Liver (tissue), 9 donors: ENCODE data around the gene LYRM4. TPM values are rescaled to one million over a fixed set of nuclear protein-coding genes. Genes with fewer than 3 reads are reported as not detected.

ENCODE experiments used
- DNase-seq: peaks from one replicate; pipeline ENCODE4 v3.0.0-alpha.2; 2017; ENCODE audit warnings: low spot score
- H3K27ac ChIP-seq, 2 donors: one replicate each; pipeline ENCODE4 v1.7.0; 2013; ENCODE audit warnings: inconsistent platforms in 2 of 2, low read length in 2 of 2, control low read depth in 1 of 2, low read depth in 1 of 2, mild to moderate bottlenecking in 1 of 2
- H3K27me3 ChIP-seq, 4 donors: one replicate each; pipeline versions ENCODE4 v1.6.1 to v1.7.0; 2013; ENCODE audit warnings: low read length in 3 of 4, inconsistent platforms in 1 of 4, mild to moderate bottlenecking in 1 of 4, moderate library complexity in 1 of 4; ENCODE audit not compliant: control insufficient read depth in 4 of 4, insufficient read depth in 4 of 4
- H3K36me3 ChIP-seq, 4 donors: one replicate each; pipeline versions ENCODE4 v1.6.1 to v1.7.0; 2013; ENCODE audit warnings: low read length in 3 of 4, mild to moderate bottlenecking in 3 of 4, low read depth in 1 of 4, moderate library complexity in 1 of 4; ENCODE audit not compliant: control insufficient read depth in 4 of 4, insufficient read depth in 3 of 4
- H3K4me1 ChIP-seq, 4 donors: one replicate each; pipeline versions ENCODE4 v1.6.1 to v1.7.0; 2013; ENCODE audit warnings: low read length in 3 of 4, mild to moderate bottlenecking in 3 of 4, moderate library complexity in 1 of 4; ENCODE audit not compliant: control insufficient read depth in 4 of 4, insufficient read depth in 4 of 4
- H3K4me3 ChIP-seq, 3 donors: one replicate each; pipeline versions ENCODE4 v1.6.1 to v1.7.0; 2013; ENCODE audit warnings: low read length in 3 of 3, control low read depth in 1 of 3, low read depth in 1 of 3, mild to moderate bottlenecking in 1 of 3
- H3K9ac ChIP-seq, 2 donors: one replicate each; pipeline ENCODE4 v1.7.0; 2013; ENCODE audit warnings: low read length in 2 of 2, mild to moderate bottlenecking in 2 of 2, moderate library complexity in 2 of 2, control low read depth in 1 of 2, low read depth in 1 of 2
- H3K9me3 ChIP-seq, 4 donors: one replicate each; pipeline versions ENCODE4 v1.6.1 to v1.7.0; 2013; ENCODE audit warnings: low read length in 3 of 4; ENCODE audit not compliant: control insufficient read depth in 4 of 4
- FOXA1 ChIP-seq: IDR thresholded peaks from 2 replicates; pipeline ENCODE4 v1.6.1; 2016; ENCODE audit warnings: antibody characterized with exemption
- GABPA ChIP-seq, 2 donors: IDR thresholded peaks in 1 of 2; conservative IDR thresholded peaks in 1 of 2; 2 replicates each; pipeline ENCODE4 v1.6.1; 2016; ENCODE audit warnings: antibody characterized with exemption in 2 of 2, mild to moderate bottlenecking in 1 of 2, moderate library complexity in 1 of 2
- HNF4A ChIP-seq, 2 donors: conservative IDR thresholded peaks; 2 replicates each; pipeline ENCODE4 v1.6.1; 2016; ENCODE audit warnings: antibody characterized with exemption in 2 of 2, mild to moderate bottlenecking in 2 of 2
- HNF4G ChIP-seq: IDR thresholded peaks from 2 replicates; pipeline ENCODE4 v1.6.1; 2016; ENCODE audit warnings: antibody characterized with exemption
- JUND ChIP-seq, 2 donors: IDR thresholded peaks; 2 replicates each; pipeline ENCODE4 v1.6.1; 2016; ENCODE audit warnings: antibody characterized with exemption in 2 of 2
- NR2F2 ChIP-seq: IDR thresholded peaks from 2 replicates; pipeline ENCODE4 v1.6.1; 2016; ENCODE audit warnings: antibody characterized with exemption
- RAD21 ChIP-seq, 2 donors: IDR thresholded peaks; 2 replicates each; pipeline ENCODE4 v1.6.1; 2016; ENCODE audit warnings: antibody characterized with exemption in 2 of 2, mild to moderate bottlenecking in 2 of 2
- RXRA ChIP-seq, 2 donors: IDR thresholded peaks; 2 replicates each; pipeline ENCODE4 v1.6.1; 2017 to 2018; ENCODE audit warnings: antibody characterized with exemption in 2 of 2, mild to moderate bottlenecking in 1 of 2
- SP1 ChIP-seq: IDR thresholded peaks from 2 replicates; pipeline ENCODE4 v1.6.1; 2018; ENCODE audit warnings: antibody characterized with exemption, mild to moderate bottlenecking
- TAF1 ChIP-seq: conservative IDR thresholded peaks from 2 replicates; pipeline ENCODE4 v1.6.1; 2016; ENCODE audit warnings: antibody characterized with exemption, mild to moderate bottlenecking
- YY1 ChIP-seq: IDR thresholded peaks from 2 replicates; pipeline ENCODE4 v1.6.1; 2016; ENCODE audit warnings: antibody characterized with exemption, mild to moderate bottlenecking
- WGBS: extraction: QIAGEN DNeasy Blood & Tissue Kit; methylation state at CpG from one replicate; pipeline ENCODE4 v1.1.7; 2013; 5-methylcytosine and 5-hydroxymethylcytosine counted together
- polyA plus RNA-seq, 2 donors: library from polyadenylated mRNA; stranded (reverse) in 1 of 2; unstranded in 1 of 2; fragments of 200-250 nt in 1 of 2; fragments of >200 nt in 1 of 2; fragmentation: Nextera tagmentation in 1 of 2; extraction: Ambion mirVana in 1 of 2; gene quantifications; one replicate each; pipeline versions ENCODE4 v1.2.1 to v1.2.3, GENCODE V29; 2013 to 2015
- total RNA-seq, 2 donors: library from RNA; depleted of rRNA; stranded (reverse); fragments of >200 nt; gene quantifications; one replicate each; pipeline ENCODE4 v1.2.3, GENCODE V29; 2014
- TF ChIP-seq, protein P1 (sequence below): IDR thresholded peaks from 2 replicates; pipeline ENCODE4 v1.6.1; 2016; ENCODE audit warnings: antibody characterized with exemption, mild to moderate bottlenecking
- TF ChIP-seq, protein P2 (sequence below): fragments of 150-350 bp; IDR thresholded peaks from 2 replicates; pipeline ENCODE4 v1.5.1; 2017; ENCODE audit warnings: improper control_type of control experiment, low read depth, low read length; ENCODE audit not compliant: missing input control
- TF ChIP-seq, protein P3 (sequence below): IDR thresholded peaks from 2 replicates; pipeline ENCODE4 v1.6.1; 2016; ENCODE audit warnings: antibody characterized with exemption
- TF ChIP-seq, protein P4 (sequence below): IDR thresholded peaks from 2 replicates; pipeline ENCODE4 v1.6.1; 2016; ENCODE audit warnings: antibody characterized with exemption
- donor health status: healthy.
- donor health status: healthy.
- donor health status: healthy.
- donor health status: healthy.
- donor health status: healthy.

The LYRM4 gene
- total and polyA plus RNA-seq, 4 donors: 4.4 to 13.1 (median 6.5) TPM

DNA sequence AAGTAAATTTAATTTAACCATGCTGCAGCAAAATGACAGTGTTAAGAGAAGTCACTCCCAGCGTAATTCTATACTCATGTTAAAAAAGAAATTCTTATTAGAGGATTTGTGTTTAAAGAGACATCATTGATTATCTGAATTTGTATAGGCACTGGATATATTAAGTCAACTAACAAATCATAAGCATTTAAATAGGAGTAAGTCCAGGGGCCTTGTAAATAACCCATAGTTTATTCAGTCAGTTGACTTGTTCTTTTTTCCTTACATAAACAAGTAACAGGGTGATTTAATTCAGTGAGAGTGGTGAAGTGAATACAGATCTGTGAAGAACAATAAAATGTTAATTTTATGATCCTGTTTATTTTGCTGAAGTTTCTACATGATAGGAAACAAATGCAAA is 22.4 kb downstream of the LYRM4 start:
- Histone ChIP-seq H3K4me1 (no peaks in the 10 kb centered on the region), H3K27me3 (no peaks in the 10 kb centered on the region), H3K4me3 (no peak overlapping the region), H3K9ac (no peak overlapping the region), H3K36me3 (peaks cover 0 to 2% (median 0%) of the 10 kb centered on the region in 4 donors), H3K9me3 (no peaks in the 10 kb centered on the region), H3K27ac (no peak overlapping the region)
- 95% methylated on average over 1 of the region's 1 CpG for WGBS
- DNase-seq: no peak
- TF ChIP-seq HNF4A (conservative IDR thresholded peaks at IDR 0.05): no peak
- TF ChIP-seq, protein P1, sequence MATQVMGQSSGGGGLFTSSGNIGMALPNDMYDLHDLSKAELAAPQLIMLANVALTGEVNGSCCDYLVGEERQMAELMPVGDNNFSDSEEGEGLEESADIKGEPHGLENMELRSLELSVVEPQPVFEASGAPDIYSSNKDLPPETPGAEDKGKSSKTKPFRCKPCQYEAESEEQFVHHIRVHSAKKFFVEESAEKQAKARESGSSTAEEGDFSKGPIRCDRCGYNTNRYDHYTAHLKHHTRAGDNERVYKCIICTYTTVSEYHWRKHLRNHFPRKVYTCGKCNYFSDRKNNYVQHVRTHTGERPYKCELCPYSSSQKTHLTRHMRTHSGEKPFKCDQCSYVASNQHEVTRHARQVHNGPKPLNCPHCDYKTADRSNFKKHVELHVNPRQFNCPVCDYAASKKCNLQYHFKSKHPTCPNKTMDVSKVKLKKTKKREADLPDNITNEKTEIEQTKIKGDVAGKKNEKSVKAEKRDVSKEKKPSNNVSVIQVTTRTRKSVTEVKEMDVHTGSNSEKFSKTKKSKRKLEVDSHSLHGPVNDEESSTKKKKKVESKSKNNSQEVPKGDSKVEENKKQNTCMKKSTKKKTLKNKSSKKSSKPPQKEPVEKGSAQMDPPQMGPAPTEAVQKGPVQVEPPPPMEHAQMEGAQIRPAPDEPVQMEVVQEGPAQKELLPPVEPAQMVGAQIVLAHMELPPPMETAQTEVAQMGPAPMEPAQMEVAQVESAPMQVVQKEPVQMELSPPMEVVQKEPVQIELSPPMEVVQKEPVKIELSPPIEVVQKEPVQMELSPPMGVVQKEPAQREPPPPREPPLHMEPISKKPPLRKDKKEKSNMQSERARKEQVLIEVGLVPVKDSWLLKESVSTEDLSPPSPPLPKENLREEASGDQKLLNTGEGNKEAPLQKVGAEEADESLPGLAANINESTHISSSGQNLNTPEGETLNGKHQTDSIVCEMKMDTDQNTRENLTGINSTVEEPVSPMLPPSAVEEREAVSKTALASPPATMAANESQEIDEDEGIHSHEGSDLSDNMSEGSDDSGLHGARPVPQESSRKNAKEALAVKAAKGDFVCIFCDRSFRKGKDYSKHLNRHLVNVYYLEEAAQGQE: no peak
- TF ChIP-seq, protein P2, sequence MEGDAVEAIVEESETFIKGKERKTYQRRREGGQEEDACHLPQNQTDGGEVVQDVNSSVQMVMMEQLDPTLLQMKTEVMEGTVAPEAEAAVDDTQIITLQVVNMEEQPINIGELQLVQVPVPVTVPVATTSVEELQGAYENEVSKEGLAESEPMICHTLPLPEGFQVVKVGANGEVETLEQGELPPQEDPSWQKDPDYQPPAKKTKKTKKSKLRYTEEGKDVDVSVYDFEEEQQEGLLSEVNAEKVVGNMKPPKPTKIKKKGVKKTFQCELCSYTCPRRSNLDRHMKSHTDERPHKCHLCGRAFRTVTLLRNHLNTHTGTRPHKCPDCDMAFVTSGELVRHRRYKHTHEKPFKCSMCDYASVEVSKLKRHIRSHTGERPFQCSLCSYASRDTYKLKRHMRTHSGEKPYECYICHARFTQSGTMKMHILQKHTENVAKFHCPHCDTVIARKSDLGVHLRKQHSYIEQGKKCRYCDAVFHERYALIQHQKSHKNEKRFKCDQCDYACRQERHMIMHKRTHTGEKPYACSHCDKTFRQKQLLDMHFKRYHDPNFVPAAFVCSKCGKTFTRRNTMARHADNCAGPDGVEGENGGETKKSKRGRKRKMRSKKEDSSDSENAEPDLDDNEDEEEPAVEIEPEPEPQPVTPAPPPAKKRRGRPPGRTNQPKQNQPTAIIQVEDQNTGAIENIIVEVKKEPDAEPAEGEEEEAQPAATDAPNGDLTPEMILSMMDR: no peak
- no peak for TF ChIP-seq RXRA (IDR thresholded peaks at IDR 0.05)
- TF ChIP-seq, protein P3, sequence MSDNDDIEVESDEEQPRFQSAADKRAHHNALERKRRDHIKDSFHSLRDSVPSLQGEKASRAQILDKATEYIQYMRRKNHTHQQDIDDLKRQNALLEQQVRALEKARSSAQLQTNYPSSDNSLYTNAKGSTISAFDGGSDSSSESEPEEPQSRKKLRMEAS: no peak
- no peak for TF ChIP-seq YY1
- TF ChIP-seq GABPA (IDR thresholded peaks at IDR 0.05 in 1 of 2, conservative IDR thresholded peaks at IDR 0.05 in 1 of 2): no peak
- no peak for TF ChIP-seq FOXA1
- TF ChIP-seq HNF4G: no peak
- TF ChIP-seq, protein P4, sequence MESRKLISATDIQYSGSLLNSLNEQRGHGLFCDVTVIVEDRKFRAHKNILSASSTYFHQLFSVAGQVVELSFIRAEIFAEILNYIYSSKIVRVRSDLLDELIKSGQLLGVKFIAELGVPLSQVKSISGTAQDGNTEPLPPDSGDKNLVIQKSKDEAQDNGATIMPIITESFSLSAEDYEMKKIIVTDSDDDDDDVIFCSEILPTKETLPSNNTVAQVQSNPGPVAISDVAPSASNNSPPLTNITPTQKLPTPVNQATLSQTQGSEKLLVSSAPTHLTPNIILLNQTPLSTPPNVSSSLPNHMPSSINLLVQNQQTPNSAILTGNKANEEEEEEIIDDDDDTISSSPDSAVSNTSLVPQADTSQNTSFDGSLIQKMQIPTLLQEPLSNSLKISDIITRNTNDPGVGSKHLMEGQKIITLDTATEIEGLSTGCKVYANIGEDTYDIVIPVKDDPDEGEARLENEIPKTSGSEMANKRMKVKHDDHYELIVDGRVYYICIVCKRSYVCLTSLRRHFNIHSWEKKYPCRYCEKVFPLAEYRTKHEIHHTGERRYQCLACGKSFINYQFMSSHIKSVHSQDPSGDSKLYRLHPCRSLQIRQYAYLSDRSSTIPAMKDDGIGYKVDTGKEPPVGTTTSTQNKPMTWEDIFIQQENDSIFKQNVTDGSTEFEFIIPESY: no peak
- TF ChIP-seq TAF1: no peak
- no peak for TF ChIP-seq SP1
- TF ChIP-seq JUND (IDR thresholded peaks at IDR 0.05): no peak
- no peak for TF ChIP-seq RAD21 (IDR thresholded peaks at IDR 0.05)

DNA sequence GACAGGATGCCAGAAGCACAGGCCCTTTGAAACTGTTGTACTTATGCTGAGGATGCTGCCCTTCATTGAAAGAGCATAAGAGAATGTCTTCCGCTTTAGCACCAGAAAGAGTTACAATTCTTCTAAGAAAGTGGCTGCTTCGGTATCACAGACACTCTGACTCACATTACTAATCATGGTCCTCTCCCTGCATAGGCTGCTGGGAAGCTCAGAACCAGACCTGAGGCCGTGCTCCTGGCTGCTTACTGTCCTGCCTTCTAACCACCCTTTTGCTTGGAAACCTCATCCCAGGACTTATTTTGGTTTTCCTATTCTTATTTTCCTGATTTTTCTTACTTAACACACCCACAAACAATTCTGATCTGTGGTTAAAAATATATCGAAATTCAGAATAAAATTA is 22.9 kb downstream of the LYRM4 start:
- Histone ChIP-seq H3K27me3 (no peaks in the 10 kb centered on the region), H3K36me3 (peaks cover 0 to 2% (median 0%) of the 10 kb centered on the region in 4 donors), H3K4me1 (no peaks in the 10 kb centered on the region), H3K4me3 (no peak overlapping the region), H3K9me3 (no peaks in the 10 kb centered on the region), H3K27ac (no peak overlapping the region), H3K9ac (no peak overlapping the region)
- DNase-seq: no peak
- 95% methylated on average over 4 of the region's 4 CpGs for WGBS
- TF ChIP-seq NR2F2 (no peak), JUND (IDR thresholded peaks at IDR 0.05) (no peak), HNF4G (no peak), SP1 (no peak), YY1 (no peak), RAD21 (IDR thresholded peaks at IDR 0.05) (no peak), FOXA1 (no peak)
- TF ChIP-seq, protein P4: no peak
- TF ChIP-seq, protein P1: no peak
- TF ChIP-seq, protein P2: no peak
- TF ChIP-seq, protein P3: no peak
